MM.1S (cell line): ENCODE results near the gene MPO.

Experiments
- DNase-seq: peaks from one replicate; pipeline ENCODE4 v3.0.0-alpha.2; 2015
- H2AFZ ChIP-seq: fragments of 300-600 bp; sonication (generic); 2 replicates; pipeline ENCODE4 v1.6.0; 2016; ENCODE audit warnings: antibody characterized with exemption, low read length
- H3F3A ChIP-seq: fragments of 300-600 bp; sonication (generic); 2 replicates; pipeline ENCODE4 v1.6.1; 2016; ENCODE audit warnings: mild to moderate bottlenecking, antibody characterized with exemption, low read length, moderate library complexity, mixed read lengths; ENCODE audit not compliant: insufficient read depth
- H3K27ac ChIP-seq: fragments of 300-600 bp; sonication (generic); 2 replicates; pipeline ENCODE4 v1.5.1; 2016; ENCODE audit warnings: mild to moderate bottlenecking, low read length
- H3K27me3 ChIP-seq: fragments of 300-600 bp; sonication (generic); replicated peaks from 2 replicates; pipeline ENCODE4 v1.6.0; 2016; ENCODE audit warnings: low read length; ENCODE audit not compliant: insufficient read depth
- H3K36me3 ChIP-seq: fragments of 300-600 bp; sonication (generic); replicated peaks from 2 replicates; pipeline ENCODE4 v1.6.1; 2016; ENCODE audit warnings: mild to moderate bottlenecking, low read length, mixed read lengths; ENCODE audit not compliant: insufficient read depth
- H3K4me1 ChIP-seq: fragments of 300-600 bp; sonication (generic); 2 replicates; pipeline ENCODE4 v1.6.1; 2016; ENCODE audit warnings: low read length, mixed read lengths
- H3K4me2 ChIP-seq: fragments of 300-600 bp; sonication (generic); 2 replicates; pipeline ENCODE4 v1.6.0; 2016; ENCODE audit warnings: low read depth, low read length
- H3K4me3 ChIP-seq: fragments of 300-600 bp; sonication (generic); 2 replicates; pipeline ENCODE4 v1.5.1; 2016; ENCODE audit warnings: low read length, mixed read lengths
- H3K79me2 ChIP-seq: fragments of 300-600 bp; sonication (generic); 2 replicates; pipeline ENCODE4 v1.6.1; 2016; ENCODE audit warnings: mixed run types, low read length, mixed read lengths
- H3K9ac ChIP-seq: fragments of 300-600 bp; sonication (generic); 2 replicates; pipeline ENCODE4 v1.6.1; 2016; ENCODE audit warnings: low read length, mixed read lengths
- H3K9me2 ChIP-seq: fragments of 300-600 bp; sonication (generic); replicated peaks from 2 replicates; pipeline ENCODE4 v1.6.1; 2016; ENCODE audit warnings: mild to moderate bottlenecking, low read length, mixed read lengths; ENCODE audit not compliant: insufficient read depth
- H3K9me3 ChIP-seq: fragments of 300-600 bp; sonication (generic); replicated peaks from 2 replicates; pipeline ENCODE4 v1.6.1; 2016; ENCODE audit warnings: mild to moderate bottlenecking, low read length, mixed read lengths; ENCODE audit not compliant: insufficient read depth
- H4K20me1 ChIP-seq: fragments of 300-600 bp; sonication (generic); 2 replicates; pipeline ENCODE4 v1.6.1; 2016; ENCODE audit warnings: mild to moderate bottlenecking, low read length, moderate library complexity, mixed read lengths; ENCODE audit not compliant: insufficient read depth
- EZH2 ChIP-seq: fragments of 300-600 bp; sonication (generic); optimal IDR thresholded peaks from 2 replicates; pipeline ENCODE3; 2017; ENCODE audit warnings: low read depth, mild to moderate bottlenecking, antibody characterized with exemption, low read length, mixed read lengths
- EZH2phosphoT487 ChIP-seq: fragments of 300-600 bp; sonication (generic); IDR thresholded peaks from 2 replicates; pipeline ENCODE4 v1.6.1; 2018; ENCODE audit warnings: antibody characterized with exemption, low read length
- TF ChIP-seq, protein P1 (sequence below): fragments of 300-600 bp; sonication (generic); IDR thresholded peaks from 2 replicates; pipeline ENCODE4 v1.5.1; 2016; ENCODE audit warnings: antibody characterized with exemption, low read length, mixed read lengths

Gene MPO

DNA sequence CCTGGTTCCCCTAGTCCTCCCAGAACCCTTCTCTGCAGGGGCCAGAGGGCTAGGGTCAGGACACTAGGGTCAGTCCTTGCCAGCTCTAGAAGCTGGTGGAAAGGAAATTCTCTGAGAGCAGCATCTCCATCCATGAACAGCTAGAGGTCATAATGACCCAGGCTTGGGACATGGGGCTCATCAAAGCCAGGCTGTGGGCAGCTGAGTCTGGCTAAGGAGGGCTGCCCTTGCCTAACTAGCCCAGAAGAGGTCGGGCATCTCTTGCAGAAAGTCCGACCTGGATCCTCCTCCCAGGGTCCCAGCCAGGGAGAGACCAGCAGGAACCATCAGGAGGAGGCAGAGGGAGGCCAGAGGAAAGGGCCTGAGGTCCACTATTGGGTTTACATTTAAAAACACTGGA lies 4.3 kb downstream of the MPO start:
- H3K36me3 ChIP-seq: no peaks in the 10 kb centered on the region
- TF ChIP-seq, protein P1, sequence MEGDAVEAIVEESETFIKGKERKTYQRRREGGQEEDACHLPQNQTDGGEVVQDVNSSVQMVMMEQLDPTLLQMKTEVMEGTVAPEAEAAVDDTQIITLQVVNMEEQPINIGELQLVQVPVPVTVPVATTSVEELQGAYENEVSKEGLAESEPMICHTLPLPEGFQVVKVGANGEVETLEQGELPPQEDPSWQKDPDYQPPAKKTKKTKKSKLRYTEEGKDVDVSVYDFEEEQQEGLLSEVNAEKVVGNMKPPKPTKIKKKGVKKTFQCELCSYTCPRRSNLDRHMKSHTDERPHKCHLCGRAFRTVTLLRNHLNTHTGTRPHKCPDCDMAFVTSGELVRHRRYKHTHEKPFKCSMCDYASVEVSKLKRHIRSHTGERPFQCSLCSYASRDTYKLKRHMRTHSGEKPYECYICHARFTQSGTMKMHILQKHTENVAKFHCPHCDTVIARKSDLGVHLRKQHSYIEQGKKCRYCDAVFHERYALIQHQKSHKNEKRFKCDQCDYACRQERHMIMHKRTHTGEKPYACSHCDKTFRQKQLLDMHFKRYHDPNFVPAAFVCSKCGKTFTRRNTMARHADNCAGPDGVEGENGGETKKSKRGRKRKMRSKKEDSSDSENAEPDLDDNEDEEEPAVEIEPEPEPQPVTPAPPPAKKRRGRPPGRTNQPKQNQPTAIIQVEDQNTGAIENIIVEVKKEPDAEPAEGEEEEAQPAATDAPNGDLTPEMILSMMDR: no peak
- TF ChIP-seq EZH2phosphoT487 (no peak), EZH2 (no peak)
- H3K9me2 ChIP-seq: no peaks in the 10 kb centered on the region
- no peaks in the 10 kb centered on the region for H3K9me3 ChIP-seq
- peaks cover 67% of the 10 kb centered on the region for H3K27me3 ChIP-seq
- no peaks in the 10 kb centered on the region for H3F3A ChIP-seq
- H3K79me2 ChIP-seq: no peaks in the 10 kb centered on the region
- H2AFZ ChIP-seq: no peak overlapping the region
- no peaks in the 10 kb centered on the region for H3K4me1 ChIP-seq
- H3K9ac ChIP-seq: no peak overlapping the region
- no peak overlapping the region for H3K27ac ChIP-seq
- H3K4me3 ChIP-seq: no peak overlapping the region
- no peaks in the 10 kb centered on the region for H4K20me1 ChIP-seq
- no peak for DNase-seq
- H3K4me2 ChIP-seq: no peak overlapping the region

DNA sequence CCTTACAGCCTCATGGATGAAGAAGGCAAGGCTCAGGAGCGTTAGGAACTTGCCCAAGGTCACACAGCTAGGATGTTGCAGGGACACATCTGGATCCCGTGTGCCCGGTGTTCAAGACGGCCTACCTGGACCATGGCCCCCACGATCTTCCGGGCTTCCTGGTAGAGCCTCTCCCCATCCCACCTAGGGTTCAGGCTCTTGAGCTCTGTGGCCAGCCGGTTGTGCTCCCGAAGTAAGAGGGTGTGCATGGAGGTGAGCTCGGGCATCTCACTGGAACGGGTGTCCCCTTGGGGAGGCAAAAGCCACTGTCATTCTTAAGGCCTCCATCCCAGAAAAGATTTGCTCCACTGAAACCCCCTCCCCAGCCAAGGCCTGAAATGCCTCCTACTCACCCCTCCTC lies 5.3 kb downstream of the MPO start:
- Histone ChIP-seq H3K4me1 (no peaks in the 10 kb centered on the region), H3K36me3 (no peaks in the 10 kb centered on the region), H3K27me3 (peaks cover 62% of the 10 kb centered on the region), H3K9me3 (no peaks in the 10 kb centered on the region), H3F3A (no peaks in the 10 kb centered on the region), H3K4me3 (no peak overlapping the region), H3K4me2 (no peak overlapping the region), H4K20me1 (no peaks in the 10 kb centered on the region), H2AFZ (no peak overlapping the region), H3K27ac (no peak overlapping the region), H3K79me2 (no peaks in the 10 kb centered on the region), H3K9me2 (no peaks in the 10 kb centered on the region), H3K9ac (no peak overlapping the region)
- no peak for TF ChIP-seq EZH2phosphoT487
- no peak for TF ChIP-seq EZH2
- TF ChIP-seq, protein P1: no peak
- DNase-seq: no peak

DNA sequence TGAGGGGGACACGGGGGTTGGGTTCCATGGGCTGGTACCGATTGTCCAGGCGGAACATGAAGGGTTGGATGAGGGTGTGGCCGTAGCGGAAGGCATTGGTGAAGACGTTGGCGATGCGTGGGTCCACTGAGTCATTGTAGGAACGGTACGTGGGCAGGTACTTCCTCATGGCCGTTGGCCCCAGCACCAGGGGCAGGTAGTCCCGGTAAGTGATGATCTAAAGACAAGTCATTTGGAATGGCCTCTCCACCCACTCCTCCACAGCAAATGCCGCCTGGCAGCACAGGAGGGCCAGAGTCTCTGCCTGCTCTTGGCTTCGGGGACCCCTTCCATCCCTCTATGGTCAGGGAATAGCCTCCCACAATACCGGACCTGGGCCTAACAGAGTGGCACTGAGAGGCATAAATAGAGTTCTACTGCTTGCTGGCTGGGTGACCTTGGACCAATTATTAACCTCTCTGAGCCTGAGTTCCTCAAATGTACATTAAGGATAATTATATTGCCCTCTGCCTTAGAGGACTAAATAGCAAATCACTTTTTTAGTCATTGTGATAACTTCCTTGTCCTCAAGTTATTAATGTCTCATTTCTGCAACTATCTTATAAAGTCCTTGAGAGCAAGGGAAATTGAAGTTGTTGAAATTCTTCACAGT lies 7.2 kb downstream of the MPO start:
- Histone ChIP-seq H3K4me1 (no peaks in the 10 kb centered on the region), H3F3A (no peaks in the 10 kb centered on the region), H3K9ac (no peak overlapping the region), H3K79me2 (no peaks in the 10 kb centered on the region), H3K9me2 (no peaks in the 10 kb centered on the region), H3K4me3 (no peak overlapping the region), H3K27ac (no peak overlapping the region), H3K36me3 (no peaks in the 10 kb centered on the region), H3K27me3 (peaks cover 44% of the 10 kb centered on the region), H2AFZ (no peak overlapping the region), H3K4me2 (no peak overlapping the region), H4K20me1 (no peaks in the 10 kb centered on the region), H3K9me3 (no peaks in the 10 kb centered on the region)
- no peak for DNase-seq
- no peak for TF ChIP-seq EZH2
- TF ChIP-seq, protein P1: no peak
- TF ChIP-seq EZH2phosphoT487: no peak
